SK-N-SH treated with all-trans-retinoic acid at 6 μM for 48 hours (cell line): ENCODE measurements around the gene SLC49A3.

Source experiments
- ARNTL ChIP-seq: fragments of 450-650 bp; formaldehyde crosslinking; IDR thresholded peaks from 2 replicates; pipeline ENCODE4 v1.5.0; 2020; ENCODE audit warnings: low read depth, mild to moderate bottlenecking, moderate library complexity, borderline replicate concordance
- BACH2 ChIP-seq: fragments of 250-450 bp; sonication (Bioruptor Pico); IDR thresholded peaks from 2 replicates; pipeline ENCODE4 v1.9.0; 2021; ENCODE audit warnings: mild to moderate bottlenecking, borderline replicate concordance
- CREB5 ChIP-seq: fragments of 250-450 bp; sonication (Bioruptor Pico); IDR thresholded peaks from 2 replicates; pipeline ENCODE4 v1.5.1; 2020; ENCODE audit warnings: low read depth, mild to moderate bottlenecking, moderate library complexity
- OSR1 ChIP-seq: fragments of 250-450 bp; sonication (Bioruptor Pico); IDR thresholded peaks from 2 replicates; pipeline ENCODE4 v1.8.0; 2022; ENCODE audit warnings: moderate library complexity, mild to moderate bottlenecking, inconsistent platforms
- PATZ1 ChIP-seq: fragments of 250-450 bp; sonication (Bioruptor Pico); IDR thresholded peaks from 2 replicates; pipeline ENCODE4 v1.8.0; 2020; ENCODE audit warnings: mild to moderate bottlenecking, moderate library complexity, borderline replicate concordance
- POU6F1 ChIP-seq: fragments of 250-450 bp; sonication (Bioruptor Pico); IDR thresholded peaks from 2 replicates; pipeline ENCODE4 v1.8.0; 2021; ENCODE audit warnings: low read depth, mild to moderate bottlenecking, moderate library complexity, borderline replicate concordance
- RARB ChIP-seq: fragments of 250-450 bp; sonication (Bioruptor Pico); IDR thresholded peaks from 2 replicates; pipeline ENCODE4 v1.8.0; 2021; ENCODE audit warnings: mild to moderate bottlenecking, moderate library complexity
- TOX ChIP-seq: fragments of 250-450 bp; sonication (Bioruptor Pico); IDR thresholded peaks from 2 replicates; pipeline ENCODE4 v1.8.0; 2021; ENCODE audit warnings: mild to moderate bottlenecking, moderate library complexity, borderline replicate concordance
- ZFP3 ChIP-seq: fragments of 250-450 bp; sonication (Bioruptor Pico); IDR thresholded peaks from 2 replicates; pipeline ENCODE4 v1.5.0; 2020; ENCODE audit warnings: mild to moderate bottlenecking, moderate library complexity
- ZNF8 ChIP-seq: fragments of 450-650 bp; formaldehyde crosslinking; IDR thresholded peaks from 2 replicates; pipeline ENCODE4 v1.5.0; 2020; ENCODE audit warnings: mild to moderate bottlenecking, moderate library complexity

DNA sequence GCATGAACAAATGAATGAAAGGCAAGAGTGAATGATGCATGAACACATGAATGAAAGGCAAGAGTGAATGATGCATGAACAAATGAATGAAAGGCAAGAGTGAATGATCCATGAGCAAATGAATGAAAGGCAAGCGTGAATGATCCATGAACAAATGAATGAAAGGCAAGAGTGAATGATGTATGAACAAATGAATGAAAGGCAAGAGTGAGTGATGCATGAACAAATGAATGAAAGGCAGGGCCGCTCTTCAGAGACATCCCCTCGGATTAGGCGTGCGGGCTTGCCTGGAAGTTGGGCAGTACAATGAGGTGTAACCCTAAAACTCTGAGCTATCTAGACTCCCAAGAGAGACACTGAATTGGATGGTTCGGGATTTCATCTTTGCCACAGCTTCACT is 20.4 kb upstream of the SLC49A3 start:
- TF ChIP-seq CREB5 (CRISPR knock-in tag), result no peak
- TF ChIP-seq ZFP3 (CRISPR knock-in tag), result no peak
- TF ChIP-seq BACH2 (CRISPR knock-in tag), result no peak
- no peak for TF ChIP-seq POU6F1 (CRISPR knock-in tag)
- no peak for TF ChIP-seq OSR1
- TF ChIP-seq ARNTL, result no peak
- no peak for TF ChIP-seq PATZ1 (CRISPR knock-in tag)
- TF ChIP-seq RARB (CRISPR knock-in tag), result no peak
- no peak for TF ChIP-seq TOX (CRISPR knock-in tag)
- no peak for TF ChIP-seq ZNF8 (CRISPR knock-in tag)
